HG03432 (cell line): ENCODE results near the gene PSMG4.
"Not testable (repeated sequence)": the region's sequence is repeated elsewhere in the genome, so short reads cannot be mapped to it uniquely, and the experiment has no call there.

ENCODE experiments used
- ATAC-seq: cut with Tn5 transposase; IDR thresholded peaks from one replicate; pipeline ENCODE4 v1.9.1; 2021; ENCODE audit warnings: mild to moderate bottlenecking, moderate library complexity; ENCODE audit not compliant: unreplicated experiment

PSMG4 gene

DNA sequence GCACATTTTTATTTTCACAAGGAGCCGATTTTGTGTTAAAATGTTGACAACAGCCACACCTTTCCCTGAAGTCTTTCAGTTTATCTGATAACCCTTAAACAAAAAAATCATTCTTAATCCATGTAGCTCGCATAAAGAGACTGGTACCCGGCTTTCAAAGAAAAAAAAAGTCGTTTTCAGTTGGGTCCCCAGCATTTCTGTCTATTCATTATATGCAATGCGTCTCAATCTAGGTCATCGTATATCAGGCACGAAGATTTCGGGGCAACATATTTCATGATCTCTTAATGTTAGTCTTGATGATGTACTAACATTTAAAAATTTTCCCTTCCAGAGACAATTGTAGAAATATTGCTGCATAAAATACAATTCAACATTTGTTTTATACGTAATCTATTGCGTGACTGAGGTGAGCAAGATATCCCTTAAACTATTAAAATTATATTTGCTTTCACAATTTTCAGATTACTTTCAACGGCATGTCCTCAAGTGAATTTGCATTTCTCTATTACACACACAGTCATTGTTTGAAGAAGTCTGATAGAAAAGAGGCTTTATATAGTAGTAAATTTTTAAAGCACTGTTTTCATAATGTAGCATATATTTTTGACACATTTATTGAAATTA, 28.4 kb upstream of the PSMG4 start:
- no peak for ATAC-seq

DNA sequence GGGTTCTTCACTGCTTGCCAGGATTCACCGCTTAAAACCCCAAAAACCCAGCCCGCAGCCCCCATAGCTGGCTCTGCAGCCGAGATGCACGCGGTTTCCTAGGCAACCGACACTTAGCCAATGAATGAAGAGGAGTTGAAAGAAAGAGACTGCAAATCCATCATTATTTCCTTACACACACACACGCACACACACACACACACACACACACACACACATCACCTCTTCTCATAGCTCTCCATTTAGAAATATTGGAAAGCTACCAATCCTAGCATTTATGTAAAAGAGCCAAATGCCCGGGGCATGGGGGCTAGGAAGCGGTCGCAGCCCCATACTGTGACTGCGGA, 27.9 kb upstream of the PSMG4 start:
- no peak for ATAC-seq

DNA sequence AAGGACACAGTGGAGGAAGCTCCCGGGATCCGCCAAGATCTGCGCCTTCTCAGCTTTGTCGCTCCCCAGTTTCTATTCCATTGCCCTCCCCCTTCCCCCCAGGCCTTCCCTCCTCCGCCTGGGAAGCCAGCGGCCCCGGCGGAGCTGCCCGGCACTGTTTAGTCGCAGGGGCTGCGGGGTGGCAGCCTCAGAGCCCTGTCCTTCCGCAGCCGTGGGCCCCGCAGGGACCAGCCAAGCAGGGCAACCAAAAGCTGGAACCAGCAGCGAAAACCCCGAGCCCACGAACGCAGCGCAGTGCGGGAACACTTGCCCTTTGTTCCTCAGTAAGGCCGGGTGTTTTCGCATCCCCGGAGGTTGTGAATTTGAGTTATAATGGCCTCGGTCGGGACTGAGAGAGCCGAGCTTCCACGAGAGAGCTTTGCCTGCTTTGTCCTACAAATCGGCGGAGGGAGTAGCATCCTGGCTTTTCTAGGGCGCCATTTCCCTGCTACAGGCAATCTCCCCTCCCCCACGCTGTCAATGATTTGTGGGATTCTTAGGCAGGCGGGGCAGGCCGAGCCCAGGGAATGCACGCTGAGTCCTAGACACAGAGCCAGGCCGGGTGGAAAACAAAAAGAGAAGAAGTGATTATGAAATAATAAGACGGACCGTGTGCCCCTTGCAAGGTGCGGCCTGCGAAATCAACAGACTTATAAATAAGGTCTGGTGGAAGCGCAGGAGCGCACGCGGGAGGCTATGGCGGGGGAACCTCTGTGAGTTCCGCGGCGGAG, 27.3 kb upstream of the PSMG4 start:
- no peak for ATAC-seq

DNA sequence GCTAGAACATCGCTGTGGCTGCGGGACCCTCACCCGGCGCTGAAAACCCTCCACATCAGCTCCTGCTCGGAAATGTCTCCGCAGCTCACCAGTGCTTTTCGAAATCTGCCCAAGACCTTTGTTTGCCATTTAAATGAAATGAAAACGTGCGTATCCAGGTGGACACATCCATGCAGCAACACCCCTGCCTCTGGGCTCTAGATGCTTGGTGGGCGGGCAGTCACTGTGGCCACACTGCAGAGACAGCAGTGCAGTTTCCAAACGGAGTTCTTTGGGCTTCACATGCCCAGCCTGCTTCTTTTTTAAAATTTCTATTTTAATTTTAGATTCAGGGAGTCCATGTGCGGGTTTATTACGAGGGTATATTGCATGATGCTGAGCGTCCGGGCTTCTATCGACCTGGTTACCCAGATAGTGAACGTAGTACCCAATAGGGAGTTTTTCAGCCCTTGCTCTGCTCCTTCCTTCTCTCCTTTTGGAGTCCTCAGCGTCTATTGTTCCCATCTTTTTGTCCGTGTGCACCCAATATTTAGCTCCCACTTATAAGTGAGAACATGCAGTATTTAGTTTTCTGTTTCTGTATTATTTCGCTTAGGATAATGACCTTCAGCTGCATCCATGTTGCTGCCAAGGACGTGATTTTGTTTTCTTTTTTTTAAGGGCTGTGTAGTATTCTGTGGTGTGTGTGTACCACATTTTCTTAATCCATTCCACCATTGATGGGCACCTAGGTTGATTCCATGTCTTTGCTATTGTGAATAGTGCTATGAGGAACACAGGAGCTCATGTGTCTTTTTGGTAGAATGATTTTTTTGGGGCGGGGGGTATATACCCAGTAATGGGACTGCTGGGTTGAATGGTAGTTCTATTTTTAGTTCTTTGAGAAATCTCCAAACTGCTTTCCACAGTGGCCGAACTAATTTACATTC, 26.5 kb upstream of the PSMG4 start:
- ATAC-seq: no peak

DNA sequence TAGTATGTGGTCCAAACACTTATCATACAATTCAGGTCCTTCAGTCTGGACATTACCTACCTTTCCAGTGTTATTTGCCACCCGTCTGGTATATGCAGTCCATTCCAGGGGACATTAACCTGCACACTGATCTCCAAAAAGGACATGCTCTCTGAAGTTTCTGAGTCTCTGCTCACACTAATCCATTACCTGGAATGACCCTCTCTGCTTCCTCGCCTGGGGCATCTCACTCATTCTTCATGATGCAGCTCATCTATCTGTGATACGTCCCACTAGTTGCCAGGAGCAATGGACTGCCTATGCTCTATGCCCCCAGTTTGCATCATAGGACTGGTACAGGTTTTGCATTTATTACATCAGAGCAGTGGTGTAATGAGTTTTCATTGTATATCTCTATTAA, 25.4 kb upstream of the PSMG4 start:
- ATAC-seq: no peak

DNA sequence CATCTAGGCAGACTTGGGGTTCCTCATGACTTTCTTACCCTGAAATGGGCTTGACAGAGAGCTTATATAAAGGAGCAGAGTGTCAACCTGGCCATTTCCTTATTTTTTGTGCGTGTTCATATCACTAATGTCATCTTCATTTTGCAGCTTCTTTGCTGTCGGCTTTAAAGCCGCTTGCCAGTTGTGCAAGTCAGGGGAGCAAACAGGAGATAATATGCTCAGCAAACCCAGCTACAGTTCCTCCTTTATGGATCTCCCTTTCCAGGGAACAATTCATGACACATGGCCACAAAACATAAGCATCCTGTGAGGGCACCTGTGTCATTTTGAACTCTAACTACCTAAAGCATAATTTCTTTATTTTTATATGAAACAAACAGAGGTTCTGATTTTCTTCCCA, 24.8 kb upstream of the PSMG4 start:
- ATAC-seq: no peak

DNA sequence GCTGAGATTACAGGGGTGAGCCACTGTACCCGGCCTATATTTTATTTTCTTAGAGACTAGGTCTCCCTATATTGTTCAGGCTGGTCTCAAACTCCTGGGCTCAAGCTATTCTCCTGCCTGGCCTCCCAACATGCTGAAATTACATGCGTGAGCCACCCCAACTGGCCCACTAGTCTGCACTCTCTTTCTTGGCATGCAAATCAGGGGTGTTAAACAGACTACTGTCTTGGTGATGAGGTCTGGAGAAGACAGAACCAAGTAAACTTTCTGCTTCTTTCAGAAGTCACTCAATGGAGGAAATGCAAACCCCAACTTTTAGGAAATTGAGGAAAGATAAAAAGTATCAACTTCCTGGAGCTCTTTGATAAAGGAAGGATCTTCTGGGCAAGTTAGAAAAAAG, 23.3 kb upstream of the PSMG4 start:
- no peak for ATAC-seq

DNA sequence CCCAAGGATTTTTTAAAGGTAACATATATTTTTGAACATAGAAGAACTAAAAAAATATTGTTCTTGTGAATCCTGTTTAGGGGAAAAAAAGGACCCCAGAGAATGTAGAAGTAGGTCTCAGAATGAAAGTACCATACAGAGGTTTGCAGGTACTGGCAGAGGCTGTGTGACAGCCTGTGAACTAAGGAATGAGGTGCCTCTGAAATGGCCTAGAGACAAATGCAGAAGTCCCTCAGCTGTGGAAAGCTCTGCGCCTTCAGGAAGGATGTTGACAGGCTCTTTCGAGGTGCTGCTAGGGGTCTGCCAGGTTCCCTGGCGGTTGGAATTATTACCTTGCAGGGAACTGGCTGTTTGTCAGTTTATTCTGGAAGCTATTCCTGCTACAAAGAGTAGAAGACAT, 22.7 kb upstream of the PSMG4 start:
- no peak for ATAC-seq

DNA sequence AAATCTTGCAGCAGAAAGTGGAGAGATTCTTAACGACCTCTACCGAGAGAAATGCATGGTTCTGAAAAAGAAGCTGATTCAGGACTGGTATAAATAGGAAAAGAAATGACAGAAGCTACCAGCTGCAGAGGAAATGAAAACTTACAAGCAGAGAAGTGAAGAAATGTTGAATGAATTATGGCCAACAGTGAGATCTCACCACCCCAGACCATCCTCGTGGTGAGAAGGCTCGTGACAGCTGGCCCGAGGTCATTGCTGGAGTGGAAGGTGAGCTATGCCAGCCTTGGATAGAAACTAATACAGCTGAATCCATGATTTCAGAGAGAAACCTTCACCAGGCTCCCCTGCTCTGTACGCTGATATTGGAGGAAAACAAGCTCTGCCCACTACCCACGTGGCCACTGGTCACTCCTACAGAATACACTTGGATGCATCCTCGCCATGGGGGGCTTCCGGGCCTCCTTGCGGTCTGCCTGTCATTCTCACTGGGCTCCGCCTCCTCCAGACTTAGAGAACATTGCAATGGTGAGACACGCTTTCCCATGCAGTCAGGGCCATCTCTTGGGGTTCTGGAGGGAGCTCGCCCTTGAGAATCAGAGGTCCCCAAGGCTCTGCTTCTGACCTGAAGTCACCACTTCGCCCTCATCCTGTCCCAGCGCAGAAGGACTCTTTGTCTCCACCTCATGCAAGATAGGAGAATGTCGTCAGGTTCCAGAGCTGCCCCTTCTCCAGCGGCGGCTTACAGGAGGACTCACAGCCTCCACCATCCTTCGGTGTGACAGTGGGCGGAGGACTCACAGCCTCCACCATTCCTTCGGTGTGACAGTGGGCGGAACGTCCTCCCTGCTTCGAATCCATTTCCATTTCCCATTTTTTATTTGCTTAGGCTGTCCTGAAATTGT, 20.7 kb upstream of the PSMG4 start:
- ATAC-seq: no peak

DNA sequence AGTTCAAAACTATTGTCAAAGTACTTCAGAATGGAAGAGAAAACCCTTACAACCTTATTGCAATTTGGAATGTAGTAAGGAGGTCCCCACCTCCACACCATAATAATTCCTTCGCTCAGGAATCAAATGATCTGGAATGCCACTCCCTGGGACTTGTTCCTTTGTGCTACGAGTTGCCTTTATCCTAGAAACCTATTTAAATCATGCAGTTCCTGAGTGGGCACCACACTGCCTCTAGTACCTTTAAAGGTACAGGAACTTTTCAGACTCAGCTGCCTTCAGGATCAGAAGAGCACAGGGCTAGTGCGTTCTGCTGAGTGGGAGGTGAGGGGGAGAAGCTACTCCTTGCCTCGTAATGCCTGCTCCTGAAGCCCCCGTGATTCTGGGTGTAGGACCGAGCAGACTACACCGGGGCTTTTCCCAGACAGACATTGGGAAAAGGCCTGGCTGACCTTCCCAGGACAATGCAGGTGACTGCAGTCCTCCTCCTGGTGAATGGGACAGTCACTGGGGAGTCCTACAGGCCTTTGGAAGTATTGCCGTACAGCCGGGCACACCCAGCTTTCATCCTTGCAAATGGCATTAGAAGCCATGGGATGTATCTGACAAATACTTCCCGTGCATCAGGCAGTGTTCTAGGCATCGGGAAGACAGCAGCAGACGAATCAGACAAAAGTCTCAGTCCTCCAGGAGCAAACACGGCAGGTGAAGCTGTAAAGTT, 19.5 kb upstream of the PSMG4 start:
- ATAC-seq: no peak

DNA sequence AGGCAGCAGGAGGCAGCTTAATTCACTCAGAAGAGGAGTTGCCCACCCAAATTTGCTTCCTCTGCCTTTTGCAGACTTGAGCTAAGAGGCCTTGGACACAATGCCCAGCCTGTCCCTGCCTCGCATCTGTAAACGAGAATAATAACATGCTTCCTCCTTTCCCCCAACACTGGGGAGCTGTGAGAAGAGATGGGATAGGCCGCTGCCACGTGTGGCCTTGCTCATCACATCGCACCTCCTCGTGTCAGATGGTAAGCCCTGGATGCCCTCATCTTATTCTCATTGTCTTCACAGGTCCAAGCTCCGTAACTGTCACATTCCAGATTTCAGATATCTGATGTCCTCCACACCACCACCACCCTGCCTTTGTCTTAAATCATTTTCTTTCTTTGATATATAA, 18.2 kb upstream of the PSMG4 start:
- no peak for ATAC-seq

DNA sequence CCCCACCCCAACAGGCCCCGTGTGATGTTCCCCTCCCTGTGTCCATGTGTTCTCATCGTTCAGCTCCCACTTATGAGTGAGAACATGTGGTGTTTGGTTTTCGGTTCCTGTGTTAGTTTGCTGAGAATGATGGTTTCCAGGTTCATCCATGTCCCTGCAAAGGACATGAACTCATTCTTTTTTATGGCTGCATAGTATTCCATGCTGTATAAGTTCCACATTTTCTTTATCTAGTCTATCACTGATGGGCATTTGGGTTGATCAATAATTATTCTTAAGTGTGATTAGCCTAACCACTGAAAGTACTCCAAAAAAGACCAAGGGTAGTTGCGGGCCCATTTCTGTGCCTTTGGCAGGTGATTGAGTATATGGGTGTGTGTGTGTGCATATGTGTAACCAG, 17.0 kb upstream of the PSMG4 start:
- not testable (repeated sequence) for ATAC-seq

DNA sequence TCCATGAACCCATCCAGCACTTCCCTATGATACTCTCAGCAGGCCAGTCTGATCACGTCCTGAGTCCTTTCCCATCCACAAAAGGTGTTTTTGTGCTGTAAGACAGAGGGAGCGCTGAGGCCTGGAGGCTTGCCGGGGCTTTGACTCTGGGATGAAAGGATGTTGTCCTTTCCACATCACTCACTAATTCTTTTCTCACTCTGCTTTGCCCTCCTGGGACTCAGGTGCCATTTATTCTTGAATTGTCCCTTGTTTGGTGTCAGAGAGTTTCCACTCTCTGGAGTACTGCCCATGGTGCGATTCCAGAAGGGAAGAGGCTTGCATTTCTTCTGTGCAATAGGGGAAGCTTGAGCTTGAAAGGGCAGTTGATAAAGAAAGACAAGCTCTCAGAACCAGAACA, 16.0 kb upstream of the PSMG4 start:
- no peak for ATAC-seq

DNA sequence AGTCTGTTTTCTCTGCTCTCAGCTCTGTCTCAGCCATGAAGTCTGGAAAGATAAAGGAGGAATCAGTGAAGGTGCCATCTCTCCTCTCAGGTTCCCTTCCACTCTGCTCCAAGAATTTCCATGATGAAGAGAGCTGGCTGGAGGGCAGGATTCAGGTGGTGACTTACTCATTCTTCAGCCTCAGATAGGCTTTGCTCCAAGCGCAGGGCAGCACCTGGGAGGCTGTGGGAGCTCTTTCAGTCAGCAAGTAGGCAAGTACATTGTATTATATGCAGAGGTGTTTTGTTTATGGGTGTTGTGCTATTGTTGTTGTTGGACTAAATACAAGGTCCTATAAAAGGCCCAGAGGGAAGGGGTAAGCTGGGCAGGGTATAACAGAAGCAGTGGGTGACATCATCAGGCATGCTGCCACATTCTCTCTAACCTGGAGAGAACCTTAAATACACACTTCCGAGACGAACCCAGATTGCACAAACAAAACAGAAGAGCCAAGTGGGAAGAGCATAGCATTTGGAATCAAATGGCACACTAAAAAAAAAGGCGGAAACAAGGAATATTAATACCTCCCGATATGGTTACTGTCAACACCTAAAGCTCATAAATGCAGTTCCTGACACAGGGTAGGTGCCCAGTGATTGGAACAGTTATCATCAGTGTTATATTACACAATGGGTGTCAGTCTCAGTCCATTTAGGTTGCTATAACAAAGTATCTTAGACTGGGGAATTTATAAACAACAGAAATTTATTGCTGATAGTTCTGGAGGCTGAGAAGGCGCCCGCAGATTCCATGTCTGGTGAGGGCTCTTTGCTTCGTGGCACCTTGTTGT, 14.5 kb upstream of the PSMG4 start:
- no peak for ATAC-seq

DNA sequence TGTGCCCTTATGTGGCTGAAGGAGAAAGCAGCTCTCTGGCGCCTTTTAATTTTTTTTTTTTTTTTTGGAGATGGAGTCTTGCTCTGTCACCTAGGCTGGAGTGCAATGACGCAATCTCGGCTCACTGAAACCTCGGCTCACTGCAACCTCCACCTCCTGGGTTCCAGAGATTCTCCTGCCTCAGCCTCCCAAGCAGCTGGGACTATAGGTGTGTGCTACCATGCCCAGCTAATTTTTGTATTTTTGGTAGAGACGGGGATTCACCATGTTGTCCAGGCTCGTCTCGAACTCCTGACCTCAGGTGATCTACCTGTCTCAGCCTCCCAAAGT, 13.9 kb upstream of the PSMG4 start:
- ATAC-seq: not testable (repeated sequence)

DNA sequence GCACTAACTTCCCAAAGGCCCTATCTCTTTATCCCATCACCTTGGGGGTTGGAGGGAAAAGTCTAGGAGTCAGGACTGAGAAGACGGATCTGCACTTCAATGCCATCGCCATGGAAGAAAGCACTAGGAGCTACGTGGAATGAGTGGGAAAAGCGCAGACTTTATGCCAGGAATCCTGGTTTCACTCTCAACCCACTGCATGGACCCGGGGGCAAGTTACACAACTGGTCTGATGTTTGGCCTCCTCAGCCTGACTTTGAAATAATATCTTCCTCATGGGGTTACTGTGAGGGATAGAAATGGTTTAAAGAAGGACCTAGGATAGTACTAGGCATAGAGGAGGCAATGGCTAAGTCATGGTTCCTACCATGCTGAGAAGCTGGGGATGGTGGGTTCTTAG, 13.5 kb upstream of the PSMG4 start:
- no peak for ATAC-seq

DNA sequence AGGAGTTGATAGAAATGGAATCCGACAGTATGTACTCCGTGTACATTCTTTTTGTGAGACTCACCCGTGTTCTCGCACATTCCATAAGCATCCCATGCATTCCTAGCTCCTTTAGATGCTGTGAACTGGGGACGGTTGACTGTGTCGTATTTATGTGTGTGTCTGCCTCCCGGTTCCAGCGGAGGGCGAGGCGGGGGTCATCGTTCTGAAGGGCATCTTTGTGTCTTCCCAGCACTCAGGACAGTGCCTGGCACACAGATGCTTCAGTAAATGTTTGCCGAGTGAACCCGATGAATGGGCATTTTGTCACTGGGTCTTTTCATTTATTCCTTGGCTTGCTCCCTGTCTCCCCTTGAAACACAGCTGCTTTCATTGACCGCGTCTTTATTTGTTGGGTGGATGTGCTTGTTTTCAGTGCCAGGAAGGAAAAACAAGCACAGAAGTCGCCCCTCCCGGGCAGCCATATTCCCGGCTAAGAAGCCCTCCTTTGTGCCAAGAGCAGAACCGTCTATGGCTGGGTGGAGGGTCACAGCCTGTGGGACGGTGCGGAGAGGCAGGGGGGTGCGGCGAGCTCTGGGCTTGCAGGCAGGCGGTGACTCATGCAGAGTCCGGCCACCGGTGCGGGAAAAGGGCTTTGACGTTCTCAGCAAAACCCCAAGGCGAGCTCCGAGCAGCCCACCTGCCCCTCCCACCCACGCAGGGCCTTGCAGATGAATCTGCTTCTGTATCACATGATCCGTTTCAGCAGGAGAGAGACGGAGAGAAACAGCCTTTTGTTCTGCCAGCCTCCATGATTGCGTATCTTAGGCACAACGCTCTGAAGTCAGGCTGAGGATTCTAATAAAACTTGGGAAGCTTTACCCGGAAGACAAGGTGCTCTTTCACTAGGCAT, 11.2 kb upstream of the PSMG4 start:
- no peak for ATAC-seq

DNA sequence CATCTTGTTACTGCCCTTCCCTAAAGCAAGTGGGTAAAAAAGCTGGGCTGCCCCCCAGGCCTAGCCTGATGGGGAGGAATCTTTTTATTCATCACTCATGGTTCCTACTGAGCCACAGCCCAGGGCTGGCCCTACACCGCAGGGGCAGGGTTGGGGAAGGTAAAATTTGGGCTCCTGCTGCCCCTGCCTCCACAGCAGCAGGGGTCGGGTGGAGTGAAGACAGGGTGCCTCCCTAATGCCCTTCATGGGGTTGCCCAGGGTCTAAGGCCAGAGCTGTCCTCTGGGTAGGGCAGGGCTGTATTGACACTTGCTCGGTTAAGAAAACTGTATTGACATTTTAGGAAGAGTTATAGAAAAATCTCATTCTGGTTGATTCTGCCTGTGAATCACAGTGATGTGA, 8.9 kb upstream of the PSMG4 start:
- ATAC-seq: no peak
